Brain microvascular endothelial cell (primary cell): ENCODE results near the gene RENBP.

ENCODE experiments used
- DNase-seq: peaks from one replicate; pipeline ENCODE4 v3.0.0-alpha.2; 2020
- H3K27ac ChIP-seq: fragments of 250-450 bp; sonication (Bioruptor Pico); 2 replicates; pipeline ENCODE4 v1.5.1; 2020; ENCODE audit warnings: mild to moderate bottlenecking, moderate library complexity
- H3K27me3 ChIP-seq: fragments of 250-450 bp; sonication (Bioruptor Pico); replicated peaks from 2 replicates; pipeline ENCODE4 v1.5.1; 2020; ENCODE audit warnings: mild to moderate bottlenecking
- H3K36me3 ChIP-seq: fragments of 250-450 bp; sonication (Bioruptor Pico); replicated peaks from 2 replicates; pipeline ENCODE4 v1.5.1; 2020; ENCODE audit warnings: mild to moderate bottlenecking
- H3K4me3 ChIP-seq: 2 replicates; pipeline ENCODE4 v1.5.1; 2011; ENCODE audit warnings: low read depth, mild to moderate bottlenecking, control low read depth, low read length, moderate library complexity
- CTCF ChIP-seq: IDR thresholded peaks from 2 replicates; pipeline ENCODE4 v1.5.1; 2011; ENCODE audit warnings: low read depth, mild to moderate bottlenecking, moderate library complexity, low read length, control low read depth, inconsistent platforms; ENCODE audit errors: missing control alignments
- in situ Hi-C: cut with HindIII; loops from 2 replicates; pipeline ENCODE4 v1.10.0; 2017; ENCODE audit warnings: low sequenced_read_pairs, low pct_ligation_motif_present

The RENBP gene

GRCh38 chrX:153887385-153887784, 57.1 kb downstream of the RENBP start:
- no peak for TF ChIP-seq CTCF
- in situ Hi-C loops: no loop called here
- H3K4me3 ChIP-seq: no peak overlapping the region
- H3K27me3 ChIP-seq: peaks cover 12% of the 10 kb centered on the region
- DNase-seq: no peak
- no peak overlapping the region for H3K27ac ChIP-seq
- no peaks in the 10 kb centered on the region for H3K36me3 ChIP-seq

DNA sequence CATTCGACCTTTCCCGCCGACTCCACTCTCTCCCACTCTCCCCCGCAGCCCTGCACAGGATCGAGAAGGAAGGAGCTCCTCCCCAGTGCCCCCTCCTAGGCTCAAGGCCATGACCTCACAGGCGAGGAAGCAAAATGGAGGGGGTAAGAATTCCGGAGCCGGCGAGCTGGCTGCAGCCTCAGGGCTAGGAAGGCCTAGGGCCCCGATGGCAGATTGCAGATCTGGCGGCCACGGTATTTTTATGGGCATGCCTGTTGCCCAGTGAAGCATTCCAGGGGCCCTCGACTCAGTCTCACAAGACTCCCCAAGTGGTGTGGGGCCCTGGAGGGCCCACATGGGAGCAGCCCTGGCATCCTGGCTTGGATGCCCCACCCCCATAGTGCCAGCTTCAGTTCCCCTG, 57.5 kb downstream of the RENBP start:
- H3K27ac ChIP-seq: no peak overlapping the region
- no peak for TF ChIP-seq CTCF
- in situ Hi-C loops: no loop called here
- no peak for DNase-seq
- H3K27me3 ChIP-seq: peaks cover 12% of the 10 kb centered on the region
- no peak overlapping the region for H3K4me3 ChIP-seq
- no peaks in the 10 kb centered on the region for H3K36me3 ChIP-seq

GRCh38 chrX:153885968-153886903, 58.2 kb downstream of the RENBP start, which contains the start of gene L1CAM:
TSS of gene L1CAM (minus strand) at chrX:153886173. CDS start at chrX:153875836, 10,337 bp downstream.
- Histone ChIP-seq H3K27ac (no peak within 1 kb of the TSS), H3K4me3 (no peak within 1 kb of the TSS), H3K27me3 (peaks cover 12% of the 10 kb centered on the region), H3K36me3 (no peaks in the 10 kb centered on the region)
- no peak for DNase-seq
- no peak for TF ChIP-seq CTCF
- in situ Hi-C loops: no loop called here
